HEK293T (cell line): Measurements from ENCODE around the gene ADH1C.

Experiments
- ARNT ChIP-seq: fragments of 450-650 bp; IDR thresholded peaks from 2 replicates; pipeline ENCODE4 v1.6.1; 2017; ENCODE audit warnings: mild to moderate bottlenecking
- BHLHE40 ChIP-seq: fragments of 450-650 bp; IDR thresholded peaks from 2 replicates; pipeline ENCODE4 v1.6.1; 2016; ENCODE audit warnings: mild to moderate bottlenecking, moderate library complexity, borderline replicate concordance
- CTBP1 ChIP-seq: fragments of 450-650 bp; IDR thresholded peaks from 2 replicates; pipeline ENCODE4 v1.6.1; 2016; ENCODE audit warnings: borderline replicate concordance
- ELF4 ChIP-seq: fragments of 450-650 bp; IDR thresholded peaks from 2 replicates; pipeline ENCODE4 v1.6.1; 2017; ENCODE audit warnings: antibody characterized with exemption
- FOXA1 ChIP-seq: fragments of 450-650 bp; IDR thresholded peaks from 2 replicates; pipeline ENCODE4 v1.6.1; 2016; ENCODE audit warnings: mild to moderate bottlenecking
- FOXK2 ChIP-seq: fragments of 450-650 bp; IDR thresholded peaks from 2 replicates; pipeline ENCODE4 v1.6.1; 2016; ENCODE audit warnings: mild to moderate bottlenecking
- FOXM1 ChIP-seq: fragments of 450-650 bp; IDR thresholded peaks from 2 replicates; pipeline ENCODE4 v1.6.1; 2017; ENCODE audit warnings: mild to moderate bottlenecking, borderline replicate concordance
- L3MBTL2 ChIP-seq: fragments of 450-650 bp; conservative IDR thresholded peaks from 2 replicates; pipeline ENCODE4 v1.6.1; 2016; ENCODE audit warnings: mild to moderate bottlenecking
- SP1 ChIP-seq: fragments of 450-650 bp; IDR thresholded peaks from 2 replicates; pipeline ENCODE4 v1.6.1; 2017
- SUZ12 ChIP-seq: fragments of 450-650 bp; IDR thresholded peaks from 2 replicates; pipeline ENCODE4 v1.6.1; 2016; ENCODE audit warnings: mild to moderate bottlenecking
- TARDBP ChIP-seq: fragments of 450-650 bp; IDR thresholded peaks from 2 replicates; pipeline ENCODE4 v1.6.1; 2016
- TF ChIP-seq, protein P1 (sequence below): fragments of 450-650 bp; IDR thresholded peaks from 2 replicates; pipeline ENCODE4 v1.6.1; 2016

DNA sequence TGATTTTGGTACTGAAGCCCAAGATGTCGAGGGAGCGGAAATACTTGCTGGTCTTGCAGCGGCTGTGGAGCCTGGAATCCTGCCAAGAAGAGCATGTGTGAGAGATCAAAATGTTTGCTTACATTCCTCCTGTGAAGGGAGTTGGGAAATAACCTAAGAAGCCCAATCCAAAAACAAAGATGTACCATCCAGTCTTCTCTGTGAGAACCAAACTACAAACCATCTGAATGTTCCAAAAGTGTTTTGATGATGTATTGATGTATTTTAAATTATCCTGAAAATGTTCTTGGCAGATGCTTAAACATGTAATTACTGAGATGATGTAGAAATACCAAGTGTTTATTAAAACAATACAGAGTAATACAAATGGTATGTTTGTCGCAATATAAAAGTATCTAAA lies 51.6 kb downstream of the ADH1C start:
- no peak for TF ChIP-seq FOXM1
- no peak for TF ChIP-seq FOXA1
- TF ChIP-seq SUZ12 = no peak
- TF ChIP-seq BHLHE40 = no peak
- no peak for TF ChIP-seq ELF4
- no peak for TF ChIP-seq TARDBP
- no peak for TF ChIP-seq ARNT
- TF ChIP-seq, protein P1, sequence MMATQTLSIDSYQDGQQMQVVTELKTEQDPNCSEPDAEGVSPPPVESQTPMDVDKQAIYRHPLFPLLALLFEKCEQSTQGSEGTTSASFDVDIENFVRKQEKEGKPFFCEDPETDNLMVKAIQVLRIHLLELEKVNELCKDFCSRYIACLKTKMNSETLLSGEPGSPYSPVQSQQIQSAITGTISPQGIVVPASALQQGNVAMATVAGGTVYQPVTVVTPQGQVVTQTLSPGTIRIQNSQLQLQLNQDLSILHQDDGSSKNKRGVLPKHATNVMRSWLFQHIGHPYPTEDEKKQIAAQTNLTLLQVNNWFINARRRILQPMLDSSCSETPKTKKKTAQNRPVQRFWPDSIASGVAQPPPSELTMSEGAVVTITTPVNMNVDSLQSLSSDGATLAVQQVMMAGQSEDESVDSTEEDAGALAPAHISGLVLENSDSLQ = no peak
- TF ChIP-seq SP1 = no peak
- no peak for TF ChIP-seq L3MBTL2
- no peak for TF ChIP-seq FOXK2
- TF ChIP-seq CTBP1 = no peak
